ENCODE results near the gene SERINC5. TPM values are rescaled to one million over a fixed set of nuclear protein-coding genes. Genes with fewer than 3 reads are reported as not detected.
A peak's percentile ranks its signal among the peaks of the same experiment; 100 is the strongest.

SERINC5 gene
- total RNA-seq, 2 donors from 2014 or later = 12.8 to 13.9 TPM

- Histone ChIP-seq H3K4me1 (ENCODE audit: control insufficient read depth in 1 of 2, low read depth in 2 of 2) (peaks cover 0 to 4% of the 10 kb centered on the region in 2 donors), H3K4me3 (no peak overlapping the region), H3K36me3 (peaks cover 6% of the 10 kb centered on the region), H3K27ac (no peak overlapping the region), H3K27me3 (replicated peaks; ENCODE audit: insufficient read depth) (no peaks in the 10 kb centered on the region), H3K9me3 (no peaks in the 10 kb centered on the region)
- DNase-seq (ENCODE audit: low spot score) = no peak
- no peak for TF ChIP-seq CTCF (IDR thresholded peaks at IDR 0.05)
- no peak for ATAC-seq (ENCODE audit: insufficient number of reproducible peaks, low FRiP score, low read depth)
These were observed 108.6 kb downstream of the SERINC5 start for GRCh38 chr5:80147119-80147815.

- ATAC-seq (ENCODE audit: insufficient number of reproducible peaks, low FRiP score, low read depth) = no peak
- peaks cover 6% of the 10 kb centered on the region for H3K36me3 ChIP-seq
These were observed 109.8 kb downstream of the SERINC5 start for GRCh38 chr5:80146046-80146445.

GRCh38 chr5:80143491-80143890 is 112.4 kb downstream of the SERINC5 start:
- Histone ChIP-seq H3K27ac (no peak overlapping the region), H3K27me3 (replicated peaks; ENCODE audit: insufficient read depth) (no peaks in the 10 kb centered on the region), H3K36me3 (peaks cover 6% of the 10 kb centered on the region), H3K4me3 (no peak overlapping the region), H3K4me1 (ENCODE audit: control insufficient read depth in 1 of 2, low read depth in 2 of 2) (peaks cover 8 to 20% of the 10 kb centered on the region in 2 donors), H3K9me3 (no peaks in the 10 kb centered on the region)
- ATAC-seq (ENCODE audit: insufficient number of reproducible peaks, low FRiP score, low read depth) (no peak), DNase-seq (ENCODE audit: low spot score) (no peak)
- TF ChIP-seq CTCF (IDR thresholded peaks at IDR 0.05) = no peak

More at GRCh38 chr5:80146046-80146445, 109.8 kb downstream of the SERINC5 start:
- no peak for DNase-seq (ENCODE audit: low spot score)
- no peaks in the 10 kb centered on the region for H3K9me3 ChIP-seq
- H3K4me1 ChIP-seq (ENCODE audit: control insufficient read depth in 1 of 2, low read depth in 2 of 2) = peaks cover 8 to 16% of the 10 kb centered on the region in 2 donors
- H3K4me3 ChIP-seq = no peak overlapping the region
- H3K27me3 ChIP-seq (replicated peaks; ENCODE audit: insufficient read depth) = no peaks in the 10 kb centered on the region
- TF ChIP-seq CTCF (IDR thresholded peaks at IDR 0.05) = no peak
- no peak overlapping the region for H3K27ac ChIP-seq

- no peaks in the 10 kb centered on the region for H3K27me3 ChIP-seq (replicated peaks; ENCODE audit: insufficient read depth)
- H3K9me3 ChIP-seq = no peaks in the 10 kb centered on the region
- no peak for DNase-seq (ENCODE audit: low spot score)
- peaks cover 6% of the 10 kb centered on the region for H3K36me3 ChIP-seq
- no peak for TF ChIP-seq CTCF (IDR thresholded peaks at IDR 0.05)
- ATAC-seq (ENCODE audit: insufficient number of reproducible peaks, low FRiP score, low read depth) = no peak
- H3K27ac ChIP-seq = peak overlapping the region in 1 of 2 donors; percentile 37
- H3K4me1 ChIP-seq (ENCODE audit: control insufficient read depth in 1 of 2, low read depth in 2 of 2) = peaks cover 8 to 20% of the 10 kb centered on the region in 2 donors
- no peak overlapping the region for H3K4me3 ChIP-seq
These were observed 112.9 kb downstream of the SERINC5 start for GRCh38 chr5:80142996-80143395.

GRCh38 chr5:80141681-80142080 is 114.2 kb downstream of the SERINC5 start:
- Histone ChIP-seq H3K4me1 (ENCODE audit: control insufficient read depth in 1 of 2, low read depth in 2 of 2) (peaks cover 8 to 20% of the 10 kb centered on the region in 2 donors), H3K36me3 (peaks cover 6% of the 10 kb centered on the region), H3K9me3 (no peaks in the 10 kb centered on the region), H3K27ac (peak overlapping the region; percentile 69 to 78), H3K27me3 (replicated peaks; ENCODE audit: insufficient read depth) (no peaks in the 10 kb centered on the region), H3K4me3 (no peak overlapping the region)
- no peak for TF ChIP-seq CTCF (IDR thresholded peaks at IDR 0.05)
- ATAC-seq (ENCODE audit: insufficient number of reproducible peaks, low FRiP score, low read depth) (no peak), DNase-seq (ENCODE audit: low spot score) (no peak)
